A549 treated with DMSO at 1 μM for 4 hours (cell line): ENCODE results near the gene MTA1. TPM values are rescaled to one million over a fixed set of nuclear protein-coding genes. Genes with fewer than 3 reads are reported as not detected.

Source experiments
- total RNA-seq: library from RNA; stranded (reverse); fragments of 200-300 nt; extraction: Qiagen RNA extraction; gene quantifications from 5 replicates; pipeline ENCODE4 v1.2.3, GENCODE V29; 2022; ENCODE audit warnings: low read depth

MTA1 gene
- total RNA-seq, result 50.4 to 87.3 TPM (median 79.6 TPM) in 5 replicates

GRCh38 chr14:105419195-105420091, at the start of gene MTA1:
MTA1 (plus strand) TSS chr14:105419827; CDS start chr14:105420036, 209 bp downstream.

DNA sequence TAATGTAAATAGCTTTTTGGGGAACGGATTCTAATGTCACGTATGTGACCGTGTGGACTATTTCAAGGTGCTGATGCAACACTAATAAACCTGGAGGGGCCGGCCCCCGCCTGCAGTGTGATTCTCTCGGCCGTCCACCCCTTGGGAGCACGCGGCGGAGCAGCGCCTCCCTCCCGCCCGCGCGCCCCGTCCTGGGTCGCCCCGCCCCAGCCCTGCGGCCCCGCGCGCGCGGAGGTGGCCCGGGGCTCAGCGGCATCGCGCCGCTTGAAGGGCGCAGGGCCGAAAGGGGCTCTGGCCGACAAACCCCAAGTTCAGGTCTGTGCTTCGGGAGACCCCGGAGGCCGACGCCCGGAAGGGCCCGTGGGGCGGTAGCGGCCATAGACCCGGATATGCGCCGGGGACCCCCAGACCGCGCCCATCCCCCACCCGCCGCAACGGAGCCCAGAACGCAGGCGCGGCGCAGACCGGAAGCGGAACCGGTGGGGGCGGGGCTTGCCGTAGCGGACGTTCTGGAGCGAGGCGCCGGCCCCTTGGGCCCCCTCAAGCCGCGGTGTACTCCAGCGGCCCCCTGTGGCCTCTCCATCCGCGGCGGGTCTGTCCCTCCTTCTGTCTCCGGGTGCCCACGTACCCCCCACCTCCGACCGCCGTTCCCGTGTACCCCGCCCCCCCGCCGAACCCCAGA, 21.4 kb upstream of the MTA1 start, which contains the start of gene TEX22:
Gene TEX22 (plus strand): TSS at position 495 of the 682 bp plus-strand sequence. CDS start 803 bp downstream, outside the sequence.

GRCh38 chr14:105474483-105475268, 55.0 kb downstream of the MTA1 start, which contains the start of gene CRIP2:
CRIP2 (plus strand) TSS chr14:105474821; CDS start chr14:105474863, 42 bp downstream.

DNA sequence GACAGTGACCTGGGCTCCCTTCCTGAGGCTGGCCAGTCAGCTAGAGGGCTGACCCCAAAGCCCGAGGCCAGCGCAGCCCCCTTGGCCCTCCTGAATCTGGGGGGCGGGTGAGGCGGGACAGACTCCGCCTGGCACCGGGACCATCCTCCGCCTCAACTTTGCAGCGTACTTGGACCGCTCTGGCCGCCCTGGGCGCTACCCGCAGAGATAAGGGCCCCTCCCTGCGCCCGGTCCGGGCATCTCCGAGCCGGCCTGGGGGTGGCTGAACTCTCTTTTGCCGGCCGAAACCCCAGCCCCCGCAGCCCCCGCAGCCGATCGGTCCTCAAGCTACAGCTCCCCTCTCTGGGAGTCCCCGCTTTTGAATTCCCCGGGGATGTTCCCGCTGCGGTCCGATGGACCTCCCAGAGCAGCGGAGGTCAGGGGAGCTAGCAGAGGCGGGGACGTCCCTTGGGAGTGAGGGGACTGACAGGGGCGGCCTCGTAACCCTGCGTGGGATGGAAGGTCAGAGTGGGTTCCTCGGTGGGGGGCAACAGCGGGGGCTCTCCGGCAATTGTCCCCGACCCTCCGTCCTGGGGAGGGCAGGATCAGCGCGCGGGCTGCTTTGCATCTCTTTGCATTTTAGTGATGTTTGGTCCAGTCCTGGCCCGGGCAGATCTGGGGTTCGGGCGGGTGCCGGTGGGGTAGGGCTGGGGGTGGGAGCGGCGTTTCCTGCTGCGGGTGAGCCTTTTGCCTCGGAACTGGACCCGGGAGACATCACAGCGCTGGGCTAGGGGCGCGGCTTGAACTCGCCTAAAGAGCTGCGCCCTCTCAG, 66.7 kb downstream of the MTA1 start, which contains the start of gene CRIP1:
Gene CRIP1 (plus strand): TSS at position 724 of the 811 bp plus-strand sequence. CDS start 374 bp downstream, outside the sequence.

GRCh38 chr14:105490572-105491365, 71.1 kb downstream of the MTA1 start, which contains the start of gene TEDC1:
TEDC1 (plus strand) TSS chr14:105491246; CDS start chr14:105491376, 130 bp downstream.

Other genes with a start within 250 kb of the MTA1 start
- gene NUDT14, start 238.5 kb upstream of the MTA1 start, total RNA-seq, result 19.8 to 46.4 TPM (median 36.6 TPM) in 5 replicates
- gene BTBD6, start 171.3 kb upstream of the MTA1 start, total RNA-seq, result 30.6 to 43.7 TPM (median 39.1 TPM) in 5 replicates
- gene BRF1, start 118.8 kb upstream of the MTA1 start, total RNA-seq, result 22.9 to 29.2 TPM (median 27.0 TPM) in 5 replicates
- 19.4 to 30.0 TPM (median 26.9 TPM) in 5 replicates for gene PACS2, start 105.1 kb upstream of the MTA1 start, total RNA-seq
- 0.08 to 0.41 TPM (median 0.20 TPM) in 5 replicates for gene TEX22, start 21.3 kb upstream of the MTA1 start, total RNA-seq
- 101 to 165 TPM (median 142 TPM) in 5 replicates for gene CRIP2, start 55.0 kb downstream of the MTA1 start, total RNA-seq
- gene CRIP1, start 67.1 kb downstream of the MTA1 start, total RNA-seq, result 1,543 to 1,873 TPM (median 1,721 TPM) in 5 replicates
- 30.6 to 51.7 TPM (median 41.9 TPM) in 5 replicates for gene TEDC1, start 71.4 kb downstream of the MTA1 start, total RNA-seq
- gene TMEM121, start 106.8 kb downstream of the MTA1 start, total RNA-seq, result 2.7 to 9.5 TPM (median 7.3 TPM) in 5 replicates